HG03342 (cell line): ENCODE measurements around the gene MAGED2.
"Not testable (repeated sequence)": the region's sequence is repeated elsewhere in the genome, so short reads cannot be mapped to it uniquely, and the experiment has no call there.

Experiments used
- ATAC-seq: cut with Tn5 transposase; IDR thresholded peaks from one replicate; pipeline ENCODE4 v1.9.1; 2021; ENCODE audit warnings: mild to moderate bottlenecking, moderate library complexity; ENCODE audit not compliant: unreplicated experiment

MAGED2 gene

GRCh38 chrX:54818221-54818620 is 10.7 kb downstream of the MAGED2 start:
- no peak for ATAC-seq

GRCh38 chrX:54819201-54819600 is 11.7 kb downstream of the MAGED2 start:
- ATAC-seq = no peak

- no peak for ATAC-seq
These were observed 13.2 kb downstream of the MAGED2 start for GRCh38 chrX:54820737-54821136.

- no peak for ATAC-seq
These were observed 13.8 kb downstream of the MAGED2 start for GRCh38 chrX:54821310-54821709.

- no peak for ATAC-seq
These were observed 16.6 kb downstream of the MAGED2 start for GRCh38 chrX:54824195-54824594.

GRCh38 chrX:54824722-54825121 is 17.2 kb downstream of the MAGED2 start:
- no peak for ATAC-seq

GRCh38 chrX:54825716-54826438 is 18.3 kb downstream of the MAGED2 start:
- ATAC-seq = no peak

GRCh38 chrX:54826598-54826997 is 19.1 kb downstream of the MAGED2 start:
- no peak for ATAC-seq

GRCh38 chrX:54838583-54838982 is 31.0 kb downstream of the MAGED2 start:
- no peak for ATAC-seq

GRCh38 chrX:54841184-54841874 is 33.8 kb downstream of the MAGED2 start:
- ATAC-seq = not testable (repeated sequence)

- no peak for ATAC-seq
These were observed 35.1 kb downstream of the MAGED2 start for GRCh38 chrX:54842607-54843006.

GRCh38 chrX:54843050-54843449 is 35.5 kb downstream of the MAGED2 start:
- ATAC-seq = no peak

- not testable (repeated sequence) for ATAC-seq
These were observed 40.2 kb downstream of the MAGED2 start for GRCh38 chrX:54847700-54848099.

GRCh38 chrX:54865208-54865607 is 57.7 kb downstream of the MAGED2 start:
- ATAC-seq = no peak
